HepG2 (cell line): ENCODE data around the gene BLOC1S2. TPM values are rescaled to one million over a fixed set of nuclear protein-coding genes. Genes with fewer than 3 reads are reported as not detected.
"Not testable (repeated sequence)": the region's sequence is repeated elsewhere in the genome, so short reads cannot be mapped to it uniquely, and the experiment has no call there.

Experiments
- ATAC-seq: fragments of 200-7000 bp; cut with Tn5 transposase; 3 replicates; pipeline ENCODE4 v1.9.1; 2020; ENCODE audit warnings: mild to moderate bottlenecking, moderate library complexity
- BruUV-seq: library from RNA; stranded (reverse); fragments of 400-500 nt; replicated peaks from 2 replicates; lab custom pipeline; 2021; lab: Mats Ljungman, UMichigan
- CTCF ChIA-PET: fragments of 300-600 bp; formaldehyde crosslinking; extraction: SDS; loops from one replicate; lab custom pipeline; 2021; ENCODE audit warnings: low total read pairs, inconsistent platforms, low intra/inter-chr PET ratio; lab: Yijun Ruan, JAX
- POLR2A ChIA-PET: fragments of 350-600 bp; sonication (Branson Sonifier 250); formaldehyde crosslinking; loops from one replicate; lab custom pipeline; 2020; ENCODE audit warnings: antibody characterized with exemption, inconsistent platforms; lab: Yijun Ruan, JAX
- DNase-seq: peaks from one replicate; pipeline ENCODE4 v3.0.0-alpha.2; 2015; ENCODE audit warnings: low spot score
- FAIRE-seq: peaks from 3 replicates; lab custom pipeline; 2011; peaks lifted over from hg19 to GRCh38; lab: Jason Lieb, UNC
- H2AFZ ChIP-seq: one replicate; pipeline ENCODE4 v1.6.1; 2011; ENCODE audit warnings: low read length, inconsistent platforms
- H3K27ac ChIP-seq: fragments of 300-600 bp; 3 replicates; pipeline ENCODE4 v1.8.0; 2011; ENCODE audit warnings: mixed run types, mild to moderate bottlenecking, mixed read lengths, low read length, inconsistent platforms; ENCODE audit not compliant: insufficient read depth; ENCODE audit errors: extremely low read length
- H3K27me3 ChIP-seq, 2 experiments: fragments of 200-600 bp in 1 of 2; 2 replicates in 1 of 2; 3 replicates in 1 of 2; pipeline versions ENCODE4 v1.6.0 to v1.8.0; 2011; ENCODE audit warnings: low read length in 2 of 2, mild to moderate bottlenecking in 2 of 2, moderate library complexity in 2 of 2, inconsistent platforms in 1 of 2; ENCODE audit not compliant: insufficient read depth in 2 of 2, control insufficient read depth in 1 of 2
- H3K36me3 ChIP-seq, 2 experiments: fragments of 200-600 bp in 1 of 2; replicated peaks in 1 of 2; 2 replicates in 1 of 2; 3 replicates in 1 of 2; pipeline versions ENCODE4 v1.5.1 to v1.8.0; 2011; ENCODE audit warnings: low read length in 2 of 2, inconsistent platforms in 1 of 2; ENCODE audit not compliant: insufficient read depth in 2 of 2, control insufficient read depth in 1 of 2
- H3K4me1 ChIP-seq: 2 replicates; pipeline ENCODE4 v1.5.1; 2012; ENCODE audit warnings: low read length, inconsistent platforms; ENCODE audit not compliant: insufficient read depth
- H3K4me2 ChIP-seq: 2 replicates; pipeline ENCODE4 v1.6.0; 2011; ENCODE audit warnings: low read depth, low read length, inconsistent platforms
- H3K4me3 ChIP-seq, 3 experiments: fragments of 200-600 bp in 1 of 3; sonication (generic), shearing (Covaris generic) in 1 of 3; replicated peaks in 1 of 3; 2 replicates each; pipeline ENCODE4 v1.5.1; 2011 to 2016; ENCODE audit warnings: low read length in 3 of 3, inconsistent platforms in 2 of 3, low read depth in 2 of 3, mild to moderate bottlenecking in 2 of 3, control low read depth in 1 of 3, mixed read lengths in 1 of 3; ENCODE audit not compliant: insufficient read depth in 1 of 3
- H3K79me2 ChIP-seq: one replicate; pipeline ENCODE4 v1.6.1; 2011; ENCODE audit warnings: low read length, inconsistent platforms; ENCODE audit not compliant: insufficient read depth
- H3K9ac ChIP-seq: 2 replicates; pipeline ENCODE4 v1.6.0; 2011; ENCODE audit warnings: mild to moderate bottlenecking, low read depth, low read length, inconsistent platforms; ENCODE audit not compliant: insufficient read depth
- H3K9me3 ChIP-seq: 2 replicates; pipeline ENCODE4 v1.5.1; 2012; ENCODE audit warnings: mild to moderate bottlenecking, low read length
- H4K20me1 ChIP-seq: 2 replicates; pipeline ENCODE4 v1.6.0; 2011; ENCODE audit warnings: inconsistent platforms, mild to moderate bottlenecking, low read length, moderate library complexity; ENCODE audit not compliant: insufficient read depth
- FOXA3 ChIP-seq: IDR thresholded peaks from 2 replicates; pipeline ENCODE4 v1.6.1; 2016; ENCODE audit warnings: missing genetic modification reagents, missing compliant biosample characterization
- HDAC1 ChIP-seq: sonication (generic); formaldehyde crosslinking; IDR thresholded peaks from 2 replicates; pipeline ENCODE4 v1.5.1; 2020; ENCODE audit warnings: mild to moderate bottlenecking, missing genetic modification reagents
- MTF2 ChIP-seq: sonication (generic); formaldehyde crosslinking; IDR thresholded peaks from 2 replicates; pipeline ENCODE4 v1.5.0; 2020; ENCODE audit warnings: missing genetic modification reagents, borderline replicate concordance
- NBN ChIP-seq: fragments of 450-650 bp; conservative IDR thresholded peaks from 2 replicates; pipeline ENCODE4 v1.6.1; 2017
- PAXIP1 ChIP-seq: sonication (generic); formaldehyde crosslinking; conservative IDR thresholded peaks from 2 replicates; pipeline ENCODE4 v1.4.0; 2020; ENCODE audit warnings: mild to moderate bottlenecking, missing genetic modification reagents, moderate library complexity
- RBM39 ChIP-seq: fragments of 200-400 bp; formaldehyde crosslinking; IDR thresholded peaks from one replicate; pipeline ENCODE4 v1.6.1; 2018; ENCODE audit warnings: antibody characterized with exemption, mild to moderate bottlenecking, low read depth, low read length; ENCODE audit not compliant: poor library complexity, severe bottlenecking
- SOX6 ChIP-seq, 2 experiments: fragments of 450-650 bp in 1 of 2; sonication (generic) in 1 of 2; formaldehyde crosslinking in 1 of 2; IDR thresholded peaks; 2 replicates each; pipeline versions ENCODE4 v1.4.0 to v1.6.1; 2017 to 2020; ENCODE audit warnings: antibody characterized with exemption in 1 of 2, mild to moderate bottlenecking in 1 of 2, missing genetic modification reagents in 1 of 2
- ZBTB38 ChIP-seq: sonication (generic); formaldehyde crosslinking; IDR thresholded peaks from 2 replicates; pipeline ENCODE4 v1.5.1; 2020; ENCODE audit warnings: mild to moderate bottlenecking, missing genetic modification reagents
- ZFP36 ChIP-seq: fragments of 150-350 bp; IDR thresholded peaks from 2 replicates; pipeline ENCODE4 v1.6.1; 2018; ENCODE audit warnings: borderline replicate concordance, low read length, low read depth; ENCODE audit not compliant: partially characterized antibody
- ZNF44 ChIP-seq: sonication (generic); formaldehyde crosslinking; IDR thresholded peaks from 2 replicates; pipeline ENCODE4 v1.5.1; 2020; ENCODE audit warnings: mild to moderate bottlenecking, missing genetic modification reagents
- ZNF441 ChIP-seq: sonication (generic); formaldehyde crosslinking; IDR thresholded peaks from 2 replicates; pipeline ENCODE4 v1.7.0; 2021; ENCODE audit warnings: missing genetic modification reagents, borderline replicate concordance
- ZNF460 ChIP-seq: sonication (generic); formaldehyde crosslinking; IDR thresholded peaks from 2 replicates; pipeline ENCODE4 v1.5.1; 2020; ENCODE audit warnings: missing genetic modification reagents, mild to moderate bottlenecking, borderline replicate concordance
- ZNF614 ChIP-seq: IDR thresholded peaks from 2 replicates; pipeline ENCODE4 v1.6.1; 2018; ENCODE audit warnings: missing biosample characterization, missing genetic modification reagents, inconsistent platforms, borderline replicate concordance
- ZNF891 ChIP-seq: sonication (generic); formaldehyde crosslinking; IDR thresholded peaks from 2 replicates; pipeline ENCODE4 v1.5.0; 2020; ENCODE audit warnings: mild to moderate bottlenecking, missing genetic modification reagents
- WGBS: methylation state at CpG from one replicate; pipeline ENCODE4 v1.1.6; 2017; ENCODE audit warnings: low lambda C conversion rate; 5-methylcytosine and 5-hydroxymethylcytosine counted together
- in situ Hi-C: cut with HindIII; loops from 2 replicates; pipeline ENCODE4 v1.10.0; 2017; ENCODE audit warnings: low pct_unique_long_range_greater_than_20kb; ENCODE audit not compliant: extremely low pct_ligation_motif_present
- intact Hi-C: fragments of 100-400 bp; cut with micrococcal nuclease; formaldehyde crosslinking; loops from one replicate; pipeline ENCODE4 v1.10.0; 2022; ENCODE audit not compliant: unreplicated experiment
- polyA plus RNA-seq, 8 experiments: library from polyadenylated mRNA; depleted of rRNA in 3 of 8; stranded (reverse) in 7 of 8; unstranded in 1 of 8; fragments of >200 nt; fragmentation: Illumina TruSeq in 4 of 8; extraction: Trizol in 4 of 8; gene quantifications; 2 replicates each; pipeline versions ENCODE4 v1.2.1 to v1.2.3, GENCODE V29; 2011 to 2016; ENCODE audit warnings: low read depth in 4 of 8, missing spikeins in 1 of 8, mixed read lengths in 1 of 8; ENCODE audit not compliant: insufficient read depth in 1 of 8
- total RNA-seq, 5 experiments: library from RNA; depleted of rRNA; stranded (reverse); fragments of >200 nt; fragmentation: Illumina TruSeq; extraction: Trizol; gene quantifications; 2 replicates each; pipeline ENCODE4 v1.2.3, GENCODE V29; 2016; ENCODE audit warnings: low read depth in 1 of 5

Gene BLOC1S2
- total and polyA plus RNA-seq, 2 of the 13 experiments (the other 11 are each of a cell fraction or from before 2014, with no cell fraction given) = 22.3 to 64.4 TPM

GRCh38 chr10:100288196-100288595 lies 1.7 kb upstream of the BLOC1S2 start (continued):
- TF ChIP-seq PAXIP1 (CRISPR knock-in tag) = no peak
- no peak for TF ChIP-seq ZFP36
- TF ChIP-seq FOXA3 = no peak
- TF ChIP-seq ZNF441 = no peak
- TF ChIP-seq SOX6 (IDR thresholded peaks at IDR 0.05) = no peak
- no peak for TF ChIP-seq SOX6 (CRISPR knock-in tag; IDR thresholded peaks at IDR 0.05)
- no peak for TF ChIP-seq MTF2 (CRISPR knock-in tag)
- TF ChIP-seq ZNF44 (CRISPR knock-in tag) = no peak
- TF ChIP-seq HDAC1 (CRISPR knock-in tag) = no peak
- TF ChIP-seq RBM39 = no peak
- TF ChIP-seq ZNF891 (CRISPR knock-in tag) = no peak
- no peak for TF ChIP-seq ZBTB38 (CRISPR knock-in tag)
- TF ChIP-seq NBN = no peak

GRCh38 chr10:100287756-100288155 lies 1.3 kb upstream of the BLOC1S2 start:
- intact Hi-C loops = no loop called here
- no peak for TF ChIP-seq ZNF614 (CRISPR knock-in tag)
- TF ChIP-seq ZNF460 = peak; percentile 24; the same call in 1 of the 2 replicates
- no peaks in the 10 kb centered on the region; a peak in 2 of 5 replicates for H3K36me3 ChIP-seq
- no peak overlapping the region for H3K9ac ChIP-seq
- DNase-seq (no peak), ATAC-seq (no peak), FAIRE-seq (no peak)
- H2AFZ ChIP-seq = no peak overlapping the region
- no peaks in the 10 kb centered on the region; a peak in 1 of 5 replicates for H3K27me3 ChIP-seq
- WGBS = 95% methylated on average over 6 of the region's 6 CpGs
- H3K4me3 ChIP-seq = no peak overlapping the region
- in situ Hi-C loops = no loop called here
- no peak overlapping the region for H3K27ac ChIP-seq
- no TSS peak for BruUV-seq
- ChIA-PET POLR2A (no interaction called here), CTCF (no interaction called here)
- H3K9me3 ChIP-seq = no peaks in the 10 kb centered on the region
- H3K79me2 ChIP-seq = peaks cover 34% of the 10 kb centered on the region
- H3K4me1 ChIP-seq = peaks cover 71% of the 10 kb centered on the region
- no peak overlapping the region for H3K4me2 ChIP-seq
- H4K20me1 ChIP-seq = no peaks in the 10 kb centered on the region

- CTCF ChIA-PET, in situ Hi-C loops: not testable (repeated sequence)
These were observed 1.2 kb downstream of the BLOC1S2 start for GRCh38 chr10:100285326-100285725.

More at GRCh38 chr10:100285326-100285725, 1.2 kb downstream of the BLOC1S2 start:
- Histone ChIP-seq H3K9ac (peak overlapping the region; percentile 74), H3K4me1 (peaks cover 46% of the 10 kb centered on the region), H3K27ac (peak overlapping the region; percentile 67), H3K79me2 (peaks cover 45% of the 10 kb centered on the region), H3K4me2 (peak overlapping the region; percentile 96), H3K4me3 (peak overlapping the region; percentile 79 to 94 (median 85))
- WGBS = 38% methylated on average over 12 of the region's 12 CpGs
- H3K36me3 ChIP-seq, H4K20me1 ChIP-seq, BruUV-seq, DNase-seq, H3K27me3 ChIP-seq, H3K9me3 ChIP-seq, H2AFZ ChIP-seq, ATAC-seq, intact Hi-C loops, FAIRE-seq: not testable (repeated sequence)
- POLR2A ChIA-PET = interaction anchor here (1.0 kb wide), 1 partner anchor 16 kb away, joined by 3 read pairs; no protein-coding TSS in a partner anchor
